PC-9 (cell line): ENCODE measurements around the gene DPM2. TPM values are rescaled to one million over a fixed set of nuclear protein-coding genes. Genes with fewer than 3 reads are reported as not detected.
A peak's percentile ranks its signal among the peaks of the same experiment; 100 is the strongest.

Experiments
- BruUV-seq: library from RNA; stranded (reverse); fragments of 400-500 nt; replicated peaks from 2 replicates; lab custom pipeline; 2021; lab: Mats Ljungman, UMichigan
- CTCF ChIA-PET: fragments of 300-600 bp; sonication (Branson Sonifier 250); formaldehyde crosslinking; loops from one replicate; lab custom pipeline; 2022; ENCODE audit warnings: antibody characterized with exemption; lab: Charles Lee
- POLR2A ChIA-PET: fragments of 300-600 bp; sonication (Branson Sonifier 250); formaldehyde crosslinking; loops from one replicate; lab custom pipeline; 2022; ENCODE audit warnings: antibody characterized with exemption; ENCODE audit not compliant: unreplicated experiment; lab: Charles Lee
- DNase-seq, 2 experiments: peaks; one replicate each; pipeline versions ENCODE4 v3.0.0 to v3.0.0-alpha.2; 2015 to 2022; ENCODE audit warnings: mixed read lengths in 1 of 2
- H2AFZ ChIP-seq: fragments of 200-600 bp; sonication (generic); 2 replicates; pipeline ENCODE4 v1.8.1; 2017; ENCODE audit warnings: antibody characterized with exemption
- H3F3A ChIP-seq: fragments of 200-600 bp; sonication (generic); 2 replicates; pipeline ENCODE4 v1.8.1; 2017; ENCODE audit warnings: antibody characterized with exemption, mild to moderate bottlenecking, low read depth; ENCODE audit not compliant: insufficient read depth
- H3K27ac ChIP-seq: fragments of 200-600 bp; sonication (generic); 2 replicates; pipeline ENCODE4 v1.6.1; 2016; ENCODE audit warnings: mixed run types
- H3K27me3 ChIP-seq: fragments of 200-600 bp; sonication (generic); 2 replicates; pipeline ENCODE4 v1.6.1; 2016; ENCODE audit warnings: low read depth, mixed run types; ENCODE audit not compliant: insufficient read depth
- H3K36me3 ChIP-seq: fragments of 200-600 bp; sonication (generic); 2 replicates; pipeline ENCODE4 v1.6.1; 2016; ENCODE audit warnings: low read depth, mixed run types
- H3K4me1 ChIP-seq: fragments of 200-600 bp; sonication (generic); replicated peaks from 2 replicates; pipeline ENCODE4 v1.6.1; 2016; ENCODE audit warnings: mixed run types; ENCODE audit not compliant: insufficient read depth
- H3K4me2 ChIP-seq: fragments of 200-600 bp; sonication (generic); 2 replicates; pipeline ENCODE4 v1.6.1; 2017; ENCODE audit warnings: mixed run types
- H3K4me3 ChIP-seq: fragments of 200-600 bp; sonication (generic); 2 replicates; pipeline ENCODE4 v1.6.1; 2016; ENCODE audit warnings: mixed run types
- H3K79me2 ChIP-seq: fragments of 200-600 bp; sonication (generic); 2 replicates; pipeline ENCODE4 v1.6.1; 2017; ENCODE audit warnings: low read depth, mixed run types
- H3K9me2 ChIP-seq: fragments of 200-600 bp; sonication (generic); 2 replicates; pipeline ENCODE4 v1.8.1; 2017; ENCODE audit warnings: mild to moderate bottlenecking; ENCODE audit not compliant: insufficient read depth
- H3K9me3 ChIP-seq: fragments of 200-600 bp; sonication (generic); 2 replicates; pipeline ENCODE4 v1.8.1; 2016; ENCODE audit warnings: low read depth; ENCODE audit not compliant: insufficient read depth
- H4K20me1 ChIP-seq: fragments of 200-600 bp; sonication (generic); 2 replicates; pipeline ENCODE4 v1.8.1; 2017; ENCODE audit not compliant: insufficient read depth
- EZH2 ChIP-seq: fragments of 200-600 bp; sonication (generic); IDR thresholded peaks from 2 replicates; pipeline ENCODE4 v1.8.0; 2017; ENCODE audit warnings: antibody characterized with exemption, low read depth
- intact Hi-C: fragments of 100-400 bp; cut with micrococcal nuclease; formaldehyde crosslinking; loops from one replicate; pipeline ENCODE4 v1.10.0; 2022; ENCODE audit not compliant: unreplicated experiment
- total RNA-seq: library from RNA; stranded (reverse); gene quantifications from 2 replicates; pipeline ENCODE4 v1.2.3, GENCODE V29; 2021
- TF ChIP-seq, protein P1 (sequence below): fragments of 200-600 bp; sonication (generic); conservative IDR thresholded peaks from 2 replicates; pipeline ENCODE4 v1.6.1; 2017; ENCODE audit warnings: mixed run types, antibody characterized with exemption, mild to moderate bottlenecking, moderate library complexity

The DPM2 gene
- total RNA-seq, 1 experiment from 2014 or later = 79.4 TPM

DNA sequence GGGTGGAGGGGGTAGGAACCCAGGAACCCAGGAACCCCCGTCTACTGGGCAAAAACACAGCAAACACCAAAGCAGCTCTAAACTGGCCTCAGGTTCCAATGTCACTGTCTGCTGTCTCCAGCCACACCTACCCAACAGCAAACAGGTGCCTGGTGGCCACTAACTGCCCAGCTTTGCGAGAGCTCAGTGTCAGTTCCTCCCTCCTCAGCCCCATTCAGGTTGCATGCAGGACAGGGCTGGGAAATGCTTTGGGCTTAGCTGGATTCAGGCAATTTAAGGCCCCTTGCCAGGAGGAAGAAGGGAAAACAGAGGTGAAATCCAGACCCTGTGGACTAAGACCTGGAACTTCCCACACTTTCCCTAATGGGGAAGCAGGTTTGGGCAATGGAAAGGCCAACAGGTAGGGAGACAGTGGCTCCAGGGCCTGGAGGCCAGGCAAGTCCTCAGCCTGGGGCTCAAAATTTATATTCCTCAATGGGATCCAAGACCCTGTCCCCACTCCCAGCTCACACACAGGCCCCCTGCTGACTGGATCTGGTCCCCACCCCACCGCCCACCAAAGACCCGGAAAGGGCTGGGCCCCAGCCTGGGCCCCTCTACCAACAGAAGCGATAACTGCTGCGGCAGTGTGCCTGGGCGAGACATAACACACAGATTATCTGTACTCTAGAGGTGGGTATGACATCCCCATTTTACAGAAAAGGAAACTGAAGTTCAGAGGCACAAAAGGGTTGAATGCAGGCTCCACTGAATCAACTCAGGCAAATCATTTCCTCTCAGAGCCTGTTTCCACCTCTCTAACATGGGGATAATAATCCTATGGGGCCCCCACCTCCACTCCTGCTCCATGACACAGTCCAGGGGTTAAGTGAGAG is 39.6 kb upstream of the DPM2 start:
- Histone ChIP-seq H4K20me1 (peaks cover 76% of the 10 kb centered on the region), H3K4me2 (peak overlapping the region; percentile 87), H3K4me1 (peaks cover 68% of the 10 kb centered on the region), H3K4me3 (peak overlapping the region; percentile 82), H3K9me2 (no peaks in the 10 kb centered on the region), H3F3A (peaks cover 23% of the 10 kb centered on the region; the same call in 1 of the 2 replicates), H3K27ac (0 out of 2 replicates have a peak overlapping the region, but pooled peaks have one; percentile 11), H3K36me3 (peaks cover 5% of the 10 kb centered on the region; the same call in 1 of the 2 replicates), H3K27me3 (no peaks in the 10 kb centered on the region), H3K79me2 (peaks cover 81% of the 10 kb centered on the region), H3K9me3 (no peaks in the 10 kb centered on the region), H2AFZ (no peak overlapping the region)
- intact Hi-C loops = no loop called here
- ChIA-PET POLR2A (interaction anchor here (0.5 to 0.7 kb wide), 4 partner anchors 22 to 58 kb away, joined by 4 to 6 read pairs (median 5); no protein-coding TSS in a partner anchor), CTCF (interaction anchor here (1.1 kb wide), 1 partner anchor 58 kb away, joined by 4 read pairs; no protein-coding TSS in a partner anchor)
- no peak for DNase-seq
- no TSS peak for BruUV-seq
- TF ChIP-seq, protein P1, sequence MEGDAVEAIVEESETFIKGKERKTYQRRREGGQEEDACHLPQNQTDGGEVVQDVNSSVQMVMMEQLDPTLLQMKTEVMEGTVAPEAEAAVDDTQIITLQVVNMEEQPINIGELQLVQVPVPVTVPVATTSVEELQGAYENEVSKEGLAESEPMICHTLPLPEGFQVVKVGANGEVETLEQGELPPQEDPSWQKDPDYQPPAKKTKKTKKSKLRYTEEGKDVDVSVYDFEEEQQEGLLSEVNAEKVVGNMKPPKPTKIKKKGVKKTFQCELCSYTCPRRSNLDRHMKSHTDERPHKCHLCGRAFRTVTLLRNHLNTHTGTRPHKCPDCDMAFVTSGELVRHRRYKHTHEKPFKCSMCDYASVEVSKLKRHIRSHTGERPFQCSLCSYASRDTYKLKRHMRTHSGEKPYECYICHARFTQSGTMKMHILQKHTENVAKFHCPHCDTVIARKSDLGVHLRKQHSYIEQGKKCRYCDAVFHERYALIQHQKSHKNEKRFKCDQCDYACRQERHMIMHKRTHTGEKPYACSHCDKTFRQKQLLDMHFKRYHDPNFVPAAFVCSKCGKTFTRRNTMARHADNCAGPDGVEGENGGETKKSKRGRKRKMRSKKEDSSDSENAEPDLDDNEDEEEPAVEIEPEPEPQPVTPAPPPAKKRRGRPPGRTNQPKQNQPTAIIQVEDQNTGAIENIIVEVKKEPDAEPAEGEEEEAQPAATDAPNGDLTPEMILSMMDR = no peak
- no peak for TF ChIP-seq EZH2

DNA sequence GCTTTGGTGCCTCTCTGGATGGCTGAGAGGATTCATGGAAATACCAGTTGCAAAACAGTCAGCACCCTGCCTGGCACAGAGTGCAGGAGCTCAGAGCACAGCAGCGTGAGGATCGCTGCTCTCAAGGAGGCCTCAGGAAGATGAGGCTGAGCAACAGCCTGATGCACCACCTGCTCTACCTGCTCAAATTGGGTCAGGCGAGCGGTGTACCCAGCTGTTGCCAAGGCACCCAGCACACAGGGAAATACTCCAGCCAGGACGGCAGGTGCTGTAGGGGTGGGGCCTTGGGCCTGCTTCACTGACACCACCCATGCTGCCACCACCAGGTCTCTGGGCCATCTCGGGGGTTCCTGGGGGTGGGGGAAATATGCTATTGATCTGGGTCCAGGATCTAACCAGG is 38.8 kb upstream of the DPM2 start:
- Histone ChIP-seq H3K9me3 (no peaks in the 10 kb centered on the region), H2AFZ (no peak overlapping the region), H3F3A (peaks cover 25% of the 10 kb centered on the region; the same call in 1 of the 2 replicates), H3K79me2 (peaks cover 88% of the 10 kb centered on the region), H3K4me1 (peaks cover 69% of the 10 kb centered on the region), H4K20me1 (peaks cover 84% of the 10 kb centered on the region), H3K4me2 (peak overlapping the region; percentile 87), H3K27ac (no peak overlapping the region), H3K4me3 (peak overlapping the region; percentile 82; the same call in 1 of the 2 replicates), H3K36me3 (peaks cover 5% of the 10 kb centered on the region; the same call in 1 of the 2 replicates), H3K9me2 (no peaks in the 10 kb centered on the region), H3K27me3 (no peaks in the 10 kb centered on the region)
- POLR2A ChIA-PET = interaction anchor here (0.7 kb wide), 2 partner anchors 44 to 59 kb away, joined by 5 to 6 read pairs; no protein-coding TSS in a partner anchor
- TF ChIP-seq, protein P1 = no peak
- no peak for TF ChIP-seq EZH2
- intact Hi-C loops = no loop called here
- DNase-seq = no peak
- CTCF ChIA-PET = interaction anchor here (1.5 kb wide), 1 partner anchor 33 kb away, joined by 4 read pairs; no protein-coding TSS in a partner anchor
- no TSS peak for BruUV-seq
